HG03558 (cell line): ENCODE results near the gene MTHFSD.
"Not testable (repeated sequence)": the region's sequence is repeated elsewhere in the genome, so short reads cannot be mapped to it uniquely, and the experiment has no call there.

Experiments
- ATAC-seq: cut with Tn5 transposase; IDR thresholded peaks from one replicate; pipeline ENCODE4 v1.9.1; 2021; ENCODE audit warnings: moderate number of reproducible peaks; ENCODE audit not compliant: unreplicated experiment; ENCODE audit errors: extremely low read depth

MTHFSD gene, protein sequence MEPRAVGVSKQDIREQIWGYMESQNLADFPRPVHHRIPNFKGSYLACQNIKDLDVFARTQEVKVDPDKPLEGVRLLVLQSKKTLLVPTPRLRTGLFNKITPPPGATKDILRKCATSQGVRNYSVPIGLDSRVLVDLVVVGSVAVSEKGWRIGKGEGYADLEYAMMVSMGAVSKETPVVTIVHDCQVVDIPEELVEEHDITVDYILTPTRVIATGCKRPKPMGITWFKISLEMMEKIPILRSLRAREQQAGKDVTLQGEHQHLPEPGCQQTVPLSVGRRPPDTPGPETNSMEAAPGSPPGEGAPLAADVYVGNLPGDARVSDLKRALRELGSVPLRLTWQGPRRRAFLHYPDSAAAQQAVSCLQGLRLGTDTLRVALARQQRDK

DNA sequence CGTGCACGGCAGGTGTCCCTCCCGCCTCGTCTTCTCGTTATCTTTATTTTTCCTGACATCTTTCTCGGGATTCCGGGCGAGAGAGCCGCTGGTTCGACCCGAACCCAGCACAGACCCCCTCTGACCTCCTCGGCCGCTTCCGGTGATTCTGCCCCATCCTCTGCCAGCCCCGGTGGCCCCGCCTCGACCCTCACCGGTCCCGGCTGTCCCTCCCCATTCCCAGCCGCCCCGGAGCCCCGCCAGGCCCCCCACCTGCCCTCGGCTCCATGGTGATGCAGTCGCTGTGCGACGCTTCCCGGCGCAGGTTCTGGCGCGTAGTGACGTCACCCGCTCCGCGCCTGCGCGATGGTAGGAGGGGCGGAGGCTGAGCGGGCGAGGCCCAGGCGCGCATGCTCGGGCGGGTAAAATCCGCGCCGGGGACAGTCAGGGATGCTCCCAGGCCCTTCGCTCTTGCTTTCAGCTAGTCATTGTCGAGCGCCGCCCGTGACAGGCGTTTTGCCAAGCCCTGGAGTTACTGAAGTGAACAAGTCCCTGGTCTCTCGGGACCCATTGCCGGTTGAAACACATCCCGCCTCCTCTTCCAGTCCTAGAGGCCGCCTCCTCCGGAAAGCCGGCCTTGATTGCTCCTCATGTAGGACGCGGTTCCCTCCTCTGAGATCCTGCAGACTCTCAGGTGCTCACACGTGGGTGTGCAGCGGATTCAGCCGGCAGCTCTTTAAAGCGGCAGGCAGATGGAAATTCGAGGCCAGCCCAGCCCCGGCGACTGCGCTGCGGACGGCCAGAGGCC, at the start of gene MTHFSD:
MTHFSD (minus strand) TSS at position 319 of the 787 bp plus-strand sequence; CDS start at position 268, 51 bp downstream.
- ATAC-seq = peak; percentile 65

DNA sequence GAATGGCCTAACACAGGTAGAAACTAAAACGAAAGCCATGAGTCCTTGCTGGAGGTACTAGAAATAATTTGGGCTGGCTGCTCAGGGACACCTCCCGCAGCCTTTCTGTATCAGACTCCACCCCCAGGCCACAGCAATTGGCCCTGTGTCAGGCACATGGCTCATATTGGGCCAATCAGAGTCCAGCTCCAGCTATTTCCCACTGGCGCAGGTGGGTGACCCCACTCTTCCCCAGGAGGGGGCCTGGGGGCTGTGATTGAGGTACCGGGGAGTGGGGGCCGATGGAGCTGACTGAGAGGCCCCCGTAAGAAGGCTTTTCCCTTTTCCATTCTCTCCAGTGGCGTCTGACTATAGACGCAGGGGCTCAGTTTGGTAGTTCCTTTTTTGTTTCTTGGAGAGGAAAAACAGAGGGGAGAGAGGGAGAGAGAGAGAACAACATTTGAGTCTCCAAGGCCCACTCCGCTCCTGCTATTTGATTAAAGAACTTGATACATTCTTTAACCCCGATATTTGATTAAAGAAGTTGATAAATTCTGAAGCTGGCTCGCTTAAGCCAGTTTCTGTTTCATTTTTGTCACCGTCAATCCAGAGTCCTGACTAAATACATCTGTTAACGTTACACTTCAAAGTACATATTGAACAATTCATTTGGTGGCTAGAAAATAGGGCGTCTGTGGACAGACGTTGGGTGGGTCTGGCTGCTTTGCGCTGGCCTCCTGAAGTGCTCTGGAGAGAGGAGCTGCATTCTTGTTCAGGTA, 49.6 kb upstream of the MTHFSD start:
- no peak for ATAC-seq

DNA sequence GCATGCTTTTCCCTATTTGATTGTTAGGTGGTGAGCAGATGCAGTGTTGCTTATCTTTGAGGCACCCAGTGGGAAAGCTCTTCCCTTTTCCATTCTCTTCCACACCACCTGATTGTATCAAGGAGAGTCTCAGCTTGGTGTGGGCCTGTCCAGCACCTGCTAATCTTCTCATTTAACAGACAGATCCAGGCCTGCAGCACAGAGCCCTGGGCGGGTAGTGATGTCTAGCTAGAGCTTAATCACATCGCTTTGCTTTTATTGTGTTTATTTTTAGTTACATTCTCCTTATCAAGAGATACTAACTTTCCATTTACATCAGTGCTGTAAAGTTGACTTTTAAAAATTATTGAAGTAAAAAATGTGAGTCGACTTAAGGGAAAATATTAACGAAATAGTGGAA, 47.5 kb upstream of the MTHFSD start:
- ATAC-seq = no peak

DNA sequence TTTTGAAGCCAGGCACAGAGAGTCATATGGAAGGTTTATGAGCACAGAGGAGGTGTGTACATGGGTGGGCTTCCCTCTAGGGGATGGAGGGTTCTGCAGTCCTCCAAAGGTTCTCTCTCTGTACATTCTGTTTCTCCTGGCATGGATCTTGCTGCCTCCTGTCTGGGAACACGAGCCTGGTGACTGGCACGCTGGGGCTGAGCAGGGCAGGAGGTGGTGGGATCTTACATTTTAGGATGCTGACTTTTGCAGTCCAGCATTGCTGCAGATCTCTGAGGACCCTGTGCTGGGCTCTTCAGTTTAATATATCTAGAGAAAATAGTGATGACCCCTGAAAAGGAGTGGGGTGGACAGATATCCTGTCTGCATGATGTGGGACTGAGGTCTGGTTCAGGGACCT, 46.3 kb upstream of the MTHFSD start:
- no peak for ATAC-seq

DNA sequence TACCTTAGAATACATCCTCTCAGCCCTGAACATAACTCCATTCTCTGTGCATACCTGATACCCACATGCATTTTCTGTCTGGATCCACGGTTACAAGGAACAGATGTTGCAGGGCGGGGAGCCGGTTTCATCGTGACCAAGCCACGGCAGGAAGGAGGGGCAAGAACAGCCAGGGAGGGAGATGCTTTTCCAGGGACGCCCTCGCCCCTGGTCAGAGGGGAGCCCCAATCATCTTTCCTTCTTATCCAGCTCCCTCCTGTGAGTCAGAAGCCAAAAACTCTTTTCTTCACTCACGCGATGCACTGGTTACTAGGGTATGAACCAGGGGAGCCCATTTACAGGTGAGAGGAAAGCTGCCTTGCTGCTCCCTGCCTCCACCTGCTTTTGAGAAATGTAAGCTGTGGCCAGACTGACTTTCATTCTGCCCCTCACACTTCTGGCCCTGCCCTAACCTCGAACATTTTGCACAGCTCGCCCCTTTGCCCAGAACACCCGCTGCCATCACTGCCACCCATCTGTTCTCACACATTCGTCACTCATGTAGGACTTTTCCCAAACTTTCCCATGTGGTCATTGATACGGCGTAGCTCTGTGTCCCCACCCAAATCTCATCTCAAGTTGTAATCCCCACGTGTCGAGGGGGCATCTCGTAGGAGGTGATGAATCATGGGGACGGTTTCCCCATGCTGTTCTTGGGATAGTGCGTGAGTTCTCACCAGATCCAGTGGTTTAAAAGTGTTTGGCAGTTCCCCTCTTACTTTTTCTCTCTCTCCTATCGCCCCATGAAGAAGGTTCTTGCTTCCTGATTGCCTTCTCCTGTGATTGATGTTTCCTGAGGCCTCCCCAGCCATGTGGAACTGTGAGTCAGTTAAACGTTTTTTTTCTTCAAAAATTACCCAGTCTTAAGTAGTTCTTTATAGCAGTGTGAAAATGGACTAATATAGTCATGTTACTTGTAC, 43.9 kb upstream of the MTHFSD start:
- no peak for ATAC-seq

DNA sequence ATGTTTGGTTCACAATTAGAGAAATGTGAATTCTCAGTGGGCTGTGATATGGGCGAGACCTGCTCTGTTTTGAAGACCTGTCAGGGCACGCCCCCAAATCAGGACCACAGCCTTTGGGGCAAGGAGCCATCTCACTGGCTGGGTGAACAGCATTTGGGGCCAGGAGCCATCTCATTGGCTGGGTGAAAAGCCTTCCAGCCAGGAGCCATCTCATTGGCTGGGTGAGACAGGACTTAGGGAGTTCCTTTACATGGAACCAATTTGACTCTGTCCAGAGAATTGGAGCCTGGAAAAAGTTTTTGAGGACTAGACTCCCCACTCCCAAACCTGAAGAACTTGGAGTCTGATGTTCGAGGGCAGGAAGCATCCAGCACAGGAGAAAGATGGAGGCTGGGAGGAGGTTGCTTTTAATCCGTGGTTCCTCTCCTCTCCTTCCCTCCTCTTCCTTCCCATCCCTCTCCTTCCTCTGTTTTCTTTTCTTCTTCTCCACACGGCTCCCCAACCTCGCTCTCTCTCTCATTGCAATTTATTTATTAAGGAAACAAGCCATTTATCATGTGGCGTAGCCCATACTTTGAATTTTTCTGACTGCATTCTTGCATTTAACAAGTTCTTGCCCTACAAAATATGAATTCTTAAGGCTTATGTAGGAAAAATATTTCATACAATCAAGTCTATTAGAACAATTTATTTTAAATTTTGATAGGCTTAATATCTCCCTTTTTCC, 43.0 kb upstream of the MTHFSD start:
- ATAC-seq = no peak

DNA sequence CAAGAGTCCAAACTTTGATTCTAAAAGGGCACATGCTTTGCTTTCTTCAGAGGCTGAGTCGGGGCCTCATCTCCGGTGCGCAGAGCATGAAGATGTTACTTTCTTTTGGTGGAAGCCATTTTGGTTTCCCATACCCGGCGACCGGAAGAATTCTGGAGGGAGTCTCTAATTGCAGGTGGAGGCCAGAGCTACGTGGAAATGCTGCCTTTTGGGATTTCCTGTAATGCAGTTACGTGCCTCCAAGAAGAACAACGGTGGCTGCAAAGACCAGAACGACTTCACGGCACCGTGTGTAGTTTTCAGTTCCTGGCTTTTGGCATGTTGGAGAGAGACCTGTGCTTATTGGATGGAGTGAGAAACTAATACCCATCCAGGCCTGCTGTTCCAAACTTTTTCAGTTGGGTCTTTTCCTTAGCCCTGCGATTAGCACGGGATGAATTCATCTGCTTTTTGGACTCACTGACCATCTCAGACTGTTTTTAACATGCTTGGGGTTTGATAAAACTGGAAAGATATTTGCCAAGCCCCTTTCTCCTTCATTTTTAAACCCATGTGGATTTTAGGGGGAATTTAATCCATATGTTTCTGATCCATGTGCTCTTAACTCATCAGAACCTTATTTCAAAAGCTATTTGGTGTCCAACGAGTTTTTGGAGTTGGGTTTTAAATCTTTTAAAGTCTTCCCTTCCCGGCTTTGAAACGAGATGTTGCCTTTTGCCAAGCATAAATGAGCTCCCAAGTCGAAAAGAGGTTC, 42.3 kb upstream of the MTHFSD start:
- no peak for ATAC-seq

DNA sequence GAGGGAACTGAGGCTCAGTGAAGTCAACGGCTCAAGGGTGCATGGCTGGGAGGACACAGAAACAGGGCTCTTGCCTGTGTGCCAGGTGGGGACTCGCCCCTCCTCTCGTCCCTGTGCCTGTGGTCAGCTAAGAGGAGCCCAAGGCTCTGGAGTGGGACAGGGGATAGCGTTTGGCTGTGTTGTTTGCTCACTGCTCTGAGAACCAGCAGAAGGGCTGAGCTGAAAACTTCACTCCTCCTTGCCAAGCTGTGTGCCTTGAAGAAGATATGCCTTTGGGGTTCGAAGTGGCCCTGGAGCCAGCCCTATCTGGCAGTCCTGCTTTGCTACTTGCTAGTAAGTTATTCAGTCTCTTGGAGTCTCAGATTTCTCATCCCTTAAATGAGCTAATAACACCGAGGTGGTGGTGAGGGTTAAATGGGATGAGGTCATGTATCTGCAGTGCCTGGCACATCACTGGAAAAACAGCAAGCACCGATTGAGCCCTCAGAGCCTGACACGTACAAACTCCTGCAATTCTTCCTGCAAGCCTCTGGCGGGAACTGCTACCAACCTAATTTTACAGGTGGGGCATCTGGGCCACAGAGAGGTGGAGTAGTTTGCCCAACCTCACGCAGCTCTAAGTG, 41.1 kb upstream of the MTHFSD start:
- ATAC-seq = no peak

DNA sequence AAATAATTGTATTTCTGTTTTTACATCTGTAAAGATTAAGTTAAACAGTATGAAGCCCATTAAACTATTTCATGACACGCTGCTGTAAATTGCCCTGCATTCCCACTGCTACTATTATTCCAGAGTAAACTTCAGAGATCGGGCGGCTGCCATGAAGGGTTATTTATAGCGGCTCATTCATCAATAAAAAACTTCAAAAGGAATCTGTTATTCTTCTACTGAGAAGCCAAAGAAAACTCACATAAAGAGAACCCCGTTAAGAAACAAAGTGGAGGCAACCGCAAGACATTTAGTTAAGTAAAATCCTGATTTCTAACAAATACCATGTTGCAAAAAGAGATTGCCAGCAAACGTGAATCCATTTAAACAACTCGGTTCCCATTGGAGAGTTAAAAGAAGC, 39.7 kb upstream of the MTHFSD start:
- ATAC-seq = no peak

DNA sequence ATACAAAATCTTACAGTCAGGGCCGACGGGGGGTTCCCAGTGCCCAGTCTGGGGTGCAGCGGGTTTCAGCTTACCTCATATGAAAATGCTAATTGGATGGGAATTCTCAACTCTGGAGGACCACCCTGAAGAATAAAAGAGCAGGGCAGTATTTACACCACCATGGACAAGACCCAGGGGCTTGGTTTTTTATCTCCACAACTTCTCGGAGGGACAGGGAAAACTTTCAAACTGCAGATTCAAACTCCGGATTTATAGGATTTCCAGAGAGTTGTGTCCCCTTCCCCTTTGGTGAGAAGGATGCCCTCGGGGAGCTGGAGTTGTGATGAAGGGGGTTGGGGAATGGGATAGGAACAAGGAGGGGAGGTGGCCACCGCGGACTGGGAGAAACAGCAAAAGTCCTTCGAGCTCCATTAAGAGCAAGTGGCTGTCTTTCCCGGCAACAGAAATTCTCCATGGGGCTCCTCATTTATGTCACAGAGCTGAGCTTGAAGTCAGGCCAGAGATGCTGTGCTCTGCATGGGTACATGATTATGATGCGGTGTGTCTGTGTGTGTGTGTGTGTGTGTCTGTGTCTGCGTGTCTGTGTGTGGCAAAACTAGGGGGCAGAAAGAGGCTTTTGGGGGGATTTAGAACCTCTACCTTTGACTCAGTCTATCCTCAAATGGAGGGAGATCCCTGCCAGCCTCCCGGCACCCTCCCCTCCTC, 39.0 kb upstream of the MTHFSD start:
- ATAC-seq = no peak

DNA sequence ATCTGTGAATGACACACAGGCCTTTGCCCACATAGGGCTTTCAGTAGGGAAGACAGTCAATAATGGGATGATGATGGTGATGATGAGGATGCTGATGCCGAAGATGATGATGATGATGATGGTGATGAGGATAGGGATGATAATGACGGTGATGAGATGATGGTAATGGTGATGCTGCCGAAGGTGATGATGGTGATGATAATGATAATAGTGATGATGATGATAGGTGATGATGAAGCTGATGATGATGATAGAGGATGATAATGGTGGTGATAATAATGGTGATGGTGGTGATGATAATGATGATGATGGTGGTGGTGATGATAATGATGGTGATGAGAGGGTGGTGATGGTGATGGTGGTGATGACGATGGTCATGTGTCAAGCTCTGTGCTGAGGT, 36.2 kb upstream of the MTHFSD start:
- ATAC-seq = no peak

DNA sequence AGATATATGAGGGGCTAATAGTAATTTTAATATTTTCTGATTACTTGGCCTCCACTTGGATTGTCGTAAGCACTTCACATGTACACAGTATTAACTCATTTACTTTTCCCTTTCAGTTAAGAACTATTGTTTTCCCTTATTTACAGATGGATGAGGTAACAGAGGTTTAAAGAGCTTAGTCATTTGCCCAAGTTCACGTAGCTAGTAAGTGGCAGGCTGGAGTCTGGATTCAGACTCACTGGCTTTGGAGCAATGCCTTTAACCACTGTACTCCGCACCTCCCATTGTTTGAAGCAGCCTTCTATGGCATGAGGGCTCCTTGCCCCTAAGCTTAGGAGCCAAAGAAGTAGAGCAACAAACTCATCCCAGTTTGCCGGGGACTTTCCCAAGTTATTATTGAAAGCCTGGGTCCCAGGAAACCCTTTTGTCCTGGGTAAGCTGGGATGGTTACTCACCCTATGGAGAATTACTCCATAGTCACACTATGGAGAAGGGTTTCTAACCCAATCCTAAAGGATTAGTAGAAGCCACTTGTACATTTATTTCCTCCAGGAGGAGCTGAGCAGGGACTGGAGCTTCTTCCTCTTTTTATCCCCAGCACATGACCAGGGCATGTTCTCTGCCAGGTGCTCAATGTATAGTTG, 35.6 kb upstream of the MTHFSD start:
- ATAC-seq = no peak

DNA sequence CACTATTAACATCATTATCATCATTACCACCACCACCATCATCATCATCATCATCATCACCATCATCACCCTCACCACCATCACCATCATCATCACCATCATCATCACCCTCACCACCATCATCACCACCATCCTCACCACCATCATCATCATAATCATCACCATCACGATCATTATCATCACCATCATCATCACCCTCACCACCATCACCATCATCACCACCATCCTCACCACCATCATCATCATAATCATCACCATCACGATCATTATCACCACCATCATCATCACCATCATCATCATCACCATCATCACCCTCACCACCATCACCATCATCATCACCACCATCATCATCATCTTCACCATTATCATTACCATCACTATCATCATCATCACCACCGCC, 32.9 kb upstream of the MTHFSD start:
- ATAC-seq = not testable (repeated sequence)

DNA sequence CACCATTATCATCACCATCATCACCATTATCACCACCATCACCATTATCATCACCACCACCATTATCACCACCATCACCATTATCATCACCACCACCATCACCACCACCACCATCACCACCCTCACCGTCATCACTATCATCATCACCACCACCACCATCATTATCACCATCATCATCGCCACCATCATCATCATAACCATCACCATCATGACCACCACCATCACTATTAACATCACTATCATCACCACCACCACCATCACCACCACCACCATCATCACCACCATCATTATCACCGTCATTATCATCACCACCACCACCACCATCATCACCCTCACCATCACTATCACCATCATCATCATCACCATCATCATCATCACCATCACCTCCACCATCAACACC, 32.5 kb upstream of the MTHFSD start:
- ATAC-seq = no peak

DNA sequence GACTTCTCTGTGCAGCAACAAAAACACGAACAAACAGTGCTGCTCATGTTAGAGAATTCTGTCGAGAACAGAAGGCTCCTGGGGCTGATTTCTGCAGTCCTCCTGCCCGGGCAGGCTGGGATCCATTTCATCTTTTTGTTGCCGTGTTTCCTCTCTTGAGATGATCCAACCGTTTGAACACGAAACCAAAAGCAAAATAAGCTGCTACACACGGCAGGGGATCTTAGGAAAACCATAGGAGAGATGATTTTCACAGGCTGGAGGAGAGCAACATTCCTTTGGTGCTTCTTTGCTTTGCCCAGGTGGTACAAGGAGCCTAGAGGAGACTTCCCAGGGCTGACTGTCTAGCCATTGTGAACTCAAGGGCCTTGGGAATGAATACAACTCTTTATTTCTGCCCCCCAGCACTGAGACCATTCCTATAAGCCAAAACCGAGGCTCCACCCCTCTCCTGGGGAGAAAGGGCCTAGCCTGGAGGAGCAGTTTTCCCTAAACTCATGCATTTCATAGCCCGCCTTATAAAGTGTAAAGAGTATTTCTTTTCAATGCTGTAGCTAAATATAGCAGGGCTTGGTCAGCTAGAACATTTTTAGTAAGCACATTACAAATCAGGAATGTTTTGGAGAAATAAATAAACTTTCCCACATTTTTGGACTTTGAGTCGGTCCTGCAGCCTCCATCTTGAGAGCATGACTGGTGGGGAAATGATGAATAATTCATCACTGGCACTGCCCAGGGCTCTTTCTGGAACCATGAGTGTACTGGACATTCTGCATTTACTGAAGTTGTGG, 31.0 kb upstream of the MTHFSD start:
- no peak for ATAC-seq
